Measurements from ENCODE around the gene PARVG.

PARVG gene

GRCh38 chr22:44181912-44182587 is 1.3 kb downstream of the PARVG start:
- peak; percentile 27 for DNase-seq

DNA sequence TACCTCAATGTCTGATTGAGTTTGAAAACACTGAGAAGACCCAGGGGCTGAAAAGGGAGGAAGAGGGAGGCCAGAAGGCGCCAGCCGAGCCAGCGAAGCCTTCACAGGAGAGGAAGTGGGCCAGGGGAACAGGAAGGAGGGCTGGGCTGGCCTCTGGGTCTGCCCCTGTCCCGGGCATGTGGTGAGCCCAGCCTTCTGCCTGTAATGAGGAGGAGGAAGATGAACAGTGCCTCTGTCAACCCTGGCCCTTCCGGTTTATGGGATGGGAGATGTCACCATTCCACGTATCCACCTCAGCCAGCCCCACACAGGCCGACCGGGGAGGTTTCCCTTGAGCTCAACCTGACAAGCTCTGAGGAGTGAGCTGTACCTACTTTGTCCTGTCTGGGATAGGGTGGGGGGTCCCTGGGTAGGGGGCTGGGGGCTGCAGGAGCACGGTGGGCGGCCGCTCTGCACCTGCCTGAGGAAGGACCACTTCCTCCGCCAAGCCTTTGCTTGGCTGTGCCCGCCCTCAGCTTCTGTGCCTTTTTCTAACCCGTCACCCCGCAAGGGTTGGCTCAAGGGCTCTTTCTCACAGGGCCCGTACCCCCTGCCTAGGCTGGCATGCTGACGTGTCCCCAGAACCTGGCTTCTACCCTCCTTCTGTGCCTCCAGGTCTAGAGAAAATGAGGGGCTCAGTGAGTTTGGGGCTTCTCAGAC is 2.0 kb downstream of the PARVG start:
- peak; percentile 36 for DNase-seq

DNA sequence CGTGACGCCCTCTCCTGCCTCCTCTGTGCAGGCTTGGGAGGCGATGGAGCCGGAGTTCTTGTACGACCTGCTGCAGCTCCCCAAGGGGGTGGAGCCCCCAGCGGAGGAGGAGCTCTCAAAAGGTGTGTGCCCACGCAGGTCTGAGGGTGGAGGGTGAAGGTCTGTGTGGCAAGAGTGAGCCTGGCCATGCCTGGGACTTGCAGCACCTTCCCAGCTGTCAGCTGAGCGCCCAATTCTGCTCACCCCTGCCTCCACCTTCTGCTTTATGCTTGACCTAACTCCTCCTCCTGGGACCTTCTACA is 2.5 kb downstream of the PARVG start:
- DNase-seq, result peak; percentile 31

GRCh38 chr22:44184006-44184405 is 3.3 kb downstream of the PARVG start:
- DNase-seq, result no peak

- no peak for DNase-seq
Measured at GRCh38 chr22:44185237-44186120, 4.8 kb downstream of the PARVG start.

DNA sequence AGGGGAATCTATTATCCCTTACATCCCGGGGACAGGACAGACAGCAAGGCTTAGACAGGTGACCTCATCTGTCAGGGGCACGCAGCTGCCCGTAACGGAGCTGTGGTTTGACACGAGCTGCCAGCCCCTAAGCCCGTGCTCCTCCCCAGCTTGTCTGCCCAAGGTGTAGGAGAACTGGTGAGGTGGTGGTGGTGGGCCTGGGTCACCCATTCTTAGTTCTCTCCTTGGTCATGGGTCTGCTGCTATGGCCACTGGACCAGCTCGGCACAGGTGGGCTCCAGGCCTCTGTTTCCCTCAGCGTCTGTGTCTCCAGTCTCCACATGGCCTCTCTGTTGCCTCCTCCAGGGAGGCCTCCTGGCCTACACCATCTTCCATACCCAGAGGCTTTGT is 5.4 kb downstream of the PARVG start:
- no peak for DNase-seq

DNA sequence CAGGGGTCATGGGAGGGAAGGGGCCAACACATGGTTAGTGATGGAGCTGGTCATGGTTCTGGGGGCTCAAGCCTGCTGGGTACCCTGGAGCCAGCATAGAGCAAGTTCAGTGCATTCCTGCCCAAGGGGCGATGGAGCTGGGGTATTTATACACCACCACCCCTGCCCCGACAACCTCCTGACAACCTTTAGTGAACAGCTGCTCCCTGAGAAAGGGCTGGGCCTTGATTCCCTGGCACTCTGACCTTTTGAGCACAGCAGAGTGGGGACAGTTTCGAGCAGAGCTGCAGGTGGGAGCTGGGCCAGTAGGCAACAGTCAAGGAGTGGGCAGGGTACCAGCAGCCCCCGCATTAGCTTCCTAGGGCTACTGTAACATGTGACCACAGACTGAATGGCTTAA is 6.0 kb downstream of the PARVG start:
- no peak for DNase-seq

DNA sequence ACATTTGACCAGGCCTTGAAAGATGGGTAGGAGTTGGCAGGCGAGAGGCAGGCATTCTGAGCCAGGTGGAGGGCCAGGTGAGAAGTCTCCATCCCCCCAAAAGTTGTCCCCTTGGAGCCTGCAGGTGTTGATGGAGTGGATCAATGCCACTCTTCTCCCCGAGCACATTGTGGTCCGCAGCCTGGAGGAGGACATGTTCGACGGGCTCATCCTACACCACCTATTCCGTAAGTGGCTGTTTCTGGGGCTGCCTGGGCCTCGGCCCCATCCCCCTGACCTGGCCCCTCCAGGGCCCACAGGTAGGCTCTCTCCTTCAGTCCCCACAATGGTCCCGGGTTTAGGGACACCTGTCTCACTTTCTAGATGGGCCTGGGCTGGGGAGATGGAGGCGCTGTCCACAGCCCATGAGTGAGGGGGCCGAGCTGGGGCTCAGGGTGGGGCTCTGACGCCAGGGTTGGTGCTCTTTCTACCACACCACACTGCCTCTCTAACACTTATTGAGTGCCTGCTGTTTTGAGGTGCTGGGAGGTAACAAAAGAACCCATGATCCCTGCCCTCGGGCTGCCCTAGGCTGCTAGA is 7.0 kb downstream of the PARVG start:
- DNase-seq, result peak; percentile 6

- DNase-seq, result no peak
Measured at GRCh38 chr22:44188316-44188715, 7.6 kb downstream of the PARVG start.

DNA sequence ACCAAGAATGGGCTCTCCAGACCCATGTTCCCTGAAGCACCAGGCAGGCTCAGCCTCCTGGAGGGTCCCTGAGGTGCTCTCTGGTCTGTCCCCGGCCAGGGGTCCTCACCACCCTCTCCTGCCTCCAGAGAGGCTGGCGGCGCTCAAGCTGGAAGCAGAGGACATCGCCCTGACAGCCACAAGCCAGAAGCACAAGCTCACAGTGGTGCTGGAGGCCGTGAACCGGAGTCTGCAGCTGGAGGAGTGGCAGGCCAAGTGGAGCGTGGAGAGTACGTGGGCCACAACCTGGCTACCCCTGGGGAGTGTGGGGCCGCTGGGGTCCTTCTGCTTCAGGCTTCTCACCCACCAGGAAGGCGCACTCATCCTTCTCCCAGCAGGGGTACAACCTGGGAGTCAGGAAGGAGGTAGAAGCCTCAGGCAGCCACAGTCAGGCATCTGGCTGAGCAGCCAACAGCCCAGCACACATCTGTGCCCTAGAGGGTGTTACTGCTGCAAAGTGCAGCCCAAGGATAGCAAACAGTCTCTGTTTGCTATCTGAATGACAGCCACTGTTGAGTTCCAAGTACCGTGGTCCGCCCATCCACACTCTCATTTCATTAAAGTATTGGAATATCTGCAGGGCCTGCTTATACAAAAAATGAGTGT is 8.4 kb downstream of the PARVG start:
- no peak for DNase-seq

- DNase-seq, result no peak
Measured at GRCh38 chr22:44190381-44190976, 9.8 kb downstream of the PARVG start.

DNA sequence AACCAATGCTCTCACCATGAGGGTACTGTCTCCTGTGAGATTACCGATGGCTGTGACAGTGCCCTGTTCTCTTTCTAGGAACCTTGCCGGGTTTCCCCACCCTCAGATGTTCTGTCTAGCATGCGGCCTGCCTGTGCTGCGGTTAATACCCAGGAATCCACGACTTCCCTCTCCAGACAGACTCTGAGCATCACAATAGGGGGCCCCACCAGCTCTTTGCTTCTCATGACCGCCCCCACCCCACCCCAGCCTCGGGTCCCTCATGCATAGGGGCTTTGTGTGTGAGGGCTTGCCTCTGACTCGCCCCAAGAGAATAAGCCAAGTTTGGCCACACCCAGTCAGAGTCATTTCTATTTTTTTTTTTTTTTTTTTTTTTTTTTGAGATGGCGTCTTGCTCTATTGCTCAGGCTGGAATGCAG is 10.3 kb downstream of the PARVG start:
- no peak for DNase-seq

- no peak for DNase-seq
Measured at GRCh38 chr22:44192098-44192815, 11.5 kb downstream of the PARVG start.

GRCh38 chr22:44192816-44193534 is 12.2 kb downstream of the PARVG start:
- no peak for DNase-seq

- DNase-seq, result no peak
Measured at GRCh38 chr22:44193535-44193891, 12.8 kb downstream of the PARVG start.

GRCh38 chr22:44194569-44194968 is 13.8 kb downstream of the PARVG start:
- no peak for DNase-seq

GRCh38 chr22:44195189-44195871 is 14.6 kb downstream of the PARVG start:
- no peak for DNase-seq

DNA sequence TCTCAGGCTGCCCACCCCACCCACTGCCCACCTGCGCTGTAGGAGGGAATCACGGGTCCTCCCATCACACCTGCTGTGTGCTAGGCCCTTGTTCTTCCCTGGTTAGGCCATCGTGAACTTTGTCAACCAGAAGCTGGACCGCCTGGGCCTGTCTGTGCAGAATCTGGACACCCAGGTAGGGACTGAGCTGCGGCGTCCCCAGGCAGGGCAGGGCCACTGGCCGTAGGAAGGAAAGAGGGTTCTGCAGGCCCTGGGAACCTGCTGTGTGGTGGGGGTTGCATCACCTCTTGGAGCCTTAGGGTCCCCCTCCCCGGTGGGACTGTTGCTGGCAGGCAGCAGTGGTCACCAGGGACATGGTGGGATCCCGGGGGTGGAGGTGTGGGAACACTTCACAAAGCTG is 15.5 kb downstream of the PARVG start:
- DNase-seq, result no peak

- no peak for DNase-seq
Measured at GRCh38 chr22:44196731-44197131, 16.0 kb downstream of the PARVG start.

GRCh38 chr22:44197271-44197670 is 16.5 kb downstream of the PARVG start:
- DNase-seq, result no peak

GRCh38 chr22:44199164-44199563 is 18.4 kb downstream of the PARVG start:
- no peak for DNase-seq
